NB4 (cell line): Measurements from ENCODE around the gene EPC1.

ENCODE experiments used
- DNase-seq: peaks from one replicate; pipeline ENCODE4 v3.0.0; 2010; ENCODE audit warnings: low read depth
- H3K4me3 ChIP-seq: one replicate; pipeline ENCODE4 v1.5.1; 2011; ENCODE audit warnings: mild to moderate bottlenecking, low read depth, low read length, moderate library complexity
- CTCF ChIP-seq: IDR thresholded peaks from one replicate; pipeline ENCODE4 v1.5.1; 2012; ENCODE audit warnings: low read depth, low read length
- MAX ChIP-seq: IDR thresholded peaks from 2 replicates; pipeline ENCODE4 v1.6.1; 2011; ENCODE audit warnings: low read depth, low read length
- MYC ChIP-seq: IDR thresholded peaks from 2 replicates; pipeline ENCODE4 v1.6.1; 2011; ENCODE audit warnings: low read depth, low read length
- POLR2A ChIP-seq: IDR thresholded peaks from 2 replicates; pipeline ENCODE4 v1.6.1; 2011; ENCODE audit warnings: mild to moderate bottlenecking; ENCODE audit not compliant: insufficient read length; ENCODE audit errors: extremely low read depth

EPC1 gene

DNA sequence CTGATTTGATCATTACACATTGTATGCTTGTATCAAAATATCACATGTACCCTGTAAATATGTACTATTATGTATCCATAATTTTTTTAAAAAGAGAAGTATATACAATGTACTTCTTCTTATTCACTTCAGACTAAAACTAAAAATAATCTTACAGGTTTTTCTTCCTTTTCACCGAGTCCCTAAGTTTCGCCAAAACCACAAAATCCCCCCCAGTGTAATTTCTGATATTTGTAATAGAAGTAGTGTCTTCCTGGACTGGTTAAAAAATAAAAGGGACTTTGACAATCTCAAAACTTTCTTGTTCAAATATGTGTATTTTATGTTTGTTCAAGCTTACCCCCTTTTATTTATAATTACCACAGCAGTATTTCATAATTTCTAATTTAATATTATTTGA lies 23.9 kb downstream of the EPC1 start:
- no peak for DNase-seq
- no peak for TF ChIP-seq MYC
- no peak for TF ChIP-seq POLR2A
- no peak for TF ChIP-seq CTCF
- no peak for TF ChIP-seq MAX
- no peak overlapping the region for H3K4me3 ChIP-seq

DNA sequence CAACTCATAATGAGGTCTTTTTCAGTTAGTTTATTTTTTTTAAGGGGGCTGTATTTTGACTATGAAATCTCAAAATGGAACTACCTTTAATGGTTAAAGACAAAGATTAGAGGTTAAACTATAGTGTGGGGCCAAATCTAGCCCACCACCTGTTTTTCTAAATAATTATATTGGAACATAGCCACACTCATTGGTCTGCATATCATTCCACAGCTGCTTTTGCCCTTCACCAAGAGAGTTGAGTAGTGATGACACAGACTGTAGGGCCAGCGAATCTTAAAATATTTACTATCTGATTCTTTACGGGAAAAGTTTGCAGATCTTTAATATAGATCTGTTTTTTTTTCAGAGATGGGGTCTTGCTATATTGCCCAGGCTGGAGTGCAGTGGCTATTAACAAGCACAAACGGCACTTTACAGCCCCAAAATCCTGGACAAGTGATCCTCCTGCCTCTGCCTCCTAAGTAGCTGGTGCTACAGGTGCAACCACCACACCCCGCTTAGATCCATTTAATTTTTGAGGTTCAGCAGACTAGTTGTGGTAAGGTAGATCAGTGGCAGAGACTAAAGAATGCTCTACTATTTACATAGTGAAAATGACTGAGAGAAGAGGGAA lies 25.8 kb downstream of the EPC1 start:
- TF ChIP-seq MYC (no peak), MAX (no peak), POLR2A (no peak), CTCF (no peak)
- H3K4me3 ChIP-seq, result no peak overlapping the region
- no peak for DNase-seq

DNA sequence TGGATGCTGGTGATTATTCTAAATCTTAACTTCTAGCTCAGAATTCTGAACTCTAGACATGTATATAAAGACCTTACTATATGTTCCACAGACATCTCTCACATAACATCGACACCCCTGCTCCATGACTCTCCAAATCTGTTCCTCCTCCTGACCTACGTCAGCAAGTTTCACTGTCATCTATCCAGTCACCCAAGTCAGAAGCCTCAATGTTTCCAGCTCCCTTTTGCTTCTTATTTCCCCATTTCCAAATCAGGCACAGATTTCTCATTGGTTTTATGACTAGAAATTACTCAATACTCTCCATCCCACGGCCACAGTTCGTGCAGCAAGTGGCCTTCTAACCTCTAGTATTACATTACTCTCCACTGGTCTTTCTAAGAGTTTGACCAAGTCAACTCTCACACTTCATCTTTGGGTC lies 28.5 kb downstream of the EPC1 start:
- TF ChIP-seq POLR2A, result no peak
- TF ChIP-seq CTCF, result no peak
- no peak for TF ChIP-seq MYC
- TF ChIP-seq MAX, result no peak
- peak; percentile 54 for DNase-seq
- no peak overlapping the region for H3K4me3 ChIP-seq

DNA sequence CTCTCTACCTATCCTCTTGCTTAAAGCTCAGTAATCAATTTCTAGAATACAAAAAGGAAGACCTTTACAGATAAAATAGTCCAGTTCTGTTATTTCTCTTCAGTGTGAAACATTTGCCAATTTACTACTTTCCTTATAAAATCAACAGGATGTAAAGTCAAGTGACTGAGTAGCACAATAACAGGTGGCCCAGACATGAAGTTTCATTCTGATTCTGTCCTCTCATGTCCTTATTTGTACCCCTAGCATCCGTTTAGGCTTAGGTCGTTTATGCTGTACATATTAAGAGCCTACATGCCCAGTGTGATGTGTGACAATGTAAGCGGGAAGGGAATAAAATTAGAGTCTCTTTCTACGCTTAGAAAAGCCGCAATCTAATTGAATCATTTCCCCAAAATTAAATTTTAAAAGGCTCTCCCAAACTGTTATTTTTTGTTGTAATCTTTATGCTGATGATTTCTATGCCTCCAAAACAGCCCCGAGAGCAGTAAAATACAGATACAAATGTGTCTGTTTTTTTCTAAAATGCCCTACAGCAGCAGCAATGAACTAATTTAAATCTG lies 29.1 kb downstream of the EPC1 start:
- H3K4me3 ChIP-seq, result no peak overlapping the region
- DNase-seq, result no peak
- TF ChIP-seq MAX, result no peak
- no peak for TF ChIP-seq CTCF
- TF ChIP-seq POLR2A, result no peak
- TF ChIP-seq MYC, result no peak

DNA sequence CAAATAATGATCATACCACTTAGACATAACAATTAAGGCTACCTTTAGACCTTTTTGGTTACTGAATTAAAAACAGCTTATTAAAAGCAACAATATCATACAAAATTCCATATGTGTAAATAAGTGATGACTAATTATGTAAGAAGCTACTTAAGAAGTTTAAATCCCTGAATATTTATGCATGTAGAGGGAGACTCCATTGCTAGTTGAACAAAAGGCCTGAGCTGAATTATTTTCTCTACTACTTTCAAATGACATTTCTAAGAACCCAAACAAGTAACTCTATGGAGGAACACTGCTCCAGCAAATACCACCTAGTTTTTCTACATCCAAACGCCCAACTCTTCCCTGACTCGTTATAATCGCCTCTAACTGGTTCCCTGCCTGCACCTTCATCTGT lies 31.5 kb downstream of the EPC1 start:
- TF ChIP-seq CTCF, result no peak
- TF ChIP-seq MYC, result no peak
- TF ChIP-seq MAX, result no peak
- no peak for TF ChIP-seq POLR2A
- DNase-seq, result no peak
- H3K4me3 ChIP-seq, result no peak overlapping the region
